ENCODE data around the gene PTPRR.

Gene PTPRR

GRCh38 chr12:70646850-70647249 lies 273.7 kb downstream of the PTPRR start:
- Histone ChIP-seq H3K9me3 (ENCODE audit: control insufficient read depth, low read length) (no peaks in the 10 kb centered on the region), H3K4me1 (ENCODE audit: control insufficient read depth, insufficient read depth, low read length, poor library complexity, severe bottlenecking) (peaks cover 16% of the 10 kb centered on the region), H3K27ac (ENCODE audit: low read depth, low read length, severe bottlenecking) (peak overlapping the region; percentile 79), H3K36me3 (ENCODE audit: control insufficient read depth, insufficient read depth, low read length) (no peaks in the 10 kb centered on the region), H3K4me3 (ENCODE audit: extremely low read depth, insufficient read depth, low read length, poor library complexity, severe bottlenecking) (no peak overlapping the region)
- WGBS, 2 experiments (ENCODE audit: insufficient coverage in 2 of 2): no CpG with 5 or more reads among the region's 1 CpG

- Histone ChIP-seq H3K4me3 (ENCODE audit: extremely low read depth, insufficient read depth, low read length, poor library complexity, severe bottlenecking) (no peak overlapping the region), H3K9me3 (ENCODE audit: control insufficient read depth, low read length) (no peaks in the 10 kb centered on the region), H3K27ac (ENCODE audit: low read depth, low read length, severe bottlenecking) (peak overlapping the region; percentile 79), H3K36me3 (ENCODE audit: control insufficient read depth, insufficient read depth, low read length) (no peaks in the 10 kb centered on the region), H3K4me1 (ENCODE audit: control insufficient read depth, insufficient read depth, low read length, poor library complexity, severe bottlenecking) (peaks cover 16% of the 10 kb centered on the region)
- 17 to 35% methylated on average over 5 to 6 of the region's 10 CpGs for WGBS, 2 experiments (ENCODE audit: insufficient coverage in 2 of 2)
Observed at GRCh38 chr12:70645494-70646317, 274.8 kb downstream of the PTPRR start.

GRCh38 chr12:70644861-70645260 lies 275.7 kb downstream of the PTPRR start:
- Histone ChIP-seq H3K27ac (ENCODE audit: low read depth, low read length, severe bottlenecking) (no peak overlapping the region), H3K9me3 (ENCODE audit: control insufficient read depth, low read length) (no peaks in the 10 kb centered on the region), H3K36me3 (ENCODE audit: control insufficient read depth, insufficient read depth, low read length) (no peaks in the 10 kb centered on the region), H3K4me1 (ENCODE audit: control insufficient read depth, insufficient read depth, low read length, poor library complexity, severe bottlenecking) (peaks cover 16% of the 10 kb centered on the region), H3K4me3 (ENCODE audit: extremely low read depth, insufficient read depth, low read length, poor library complexity, severe bottlenecking) (no peak overlapping the region)
- 90% methylated on average over 2 of the region's 2 CpGs; no CpG with 5 or more reads in 1 of the 2 experiments for WGBS, 2 experiments (ENCODE audit: insufficient coverage in 2 of 2)

GRCh38 chr12:70643939-70644338 lies 276.6 kb downstream of the PTPRR start:
- WGBS, 2 experiments (ENCODE audit: insufficient coverage in 2 of 2): 90 to 100% methylated on average over 1 of the region's 3 CpGs
- Histone ChIP-seq H3K27ac (ENCODE audit: low read depth, low read length, severe bottlenecking) (no peak overlapping the region), H3K9me3 (ENCODE audit: control insufficient read depth, low read length) (no peaks in the 10 kb centered on the region), H3K36me3 (ENCODE audit: control insufficient read depth, insufficient read depth, low read length) (no peaks in the 10 kb centered on the region), H3K4me1 (ENCODE audit: control insufficient read depth, insufficient read depth, low read length, poor library complexity, severe bottlenecking) (peaks cover 16% of the 10 kb centered on the region), H3K4me3 (ENCODE audit: extremely low read depth, insufficient read depth, low read length, poor library complexity, severe bottlenecking) (no peak overlapping the region)

- Histone ChIP-seq H3K4me1 (ENCODE audit: control insufficient read depth, insufficient read depth, low read length, poor library complexity, severe bottlenecking) (peaks cover 11% of the 10 kb centered on the region), H3K36me3 (ENCODE audit: control insufficient read depth, insufficient read depth, low read length) (no peaks in the 10 kb centered on the region), H3K27ac (ENCODE audit: low read depth, low read length, severe bottlenecking) (no peak overlapping the region), H3K9me3 (ENCODE audit: control insufficient read depth, low read length) (no peaks in the 10 kb centered on the region), H3K4me3 (ENCODE audit: extremely low read depth, insufficient read depth, low read length, poor library complexity, severe bottlenecking) (no peak overlapping the region)
- WGBS, 2 experiments (ENCODE audit: insufficient coverage in 2 of 2): 94 to 100% methylated on average over 2 of the region's 2 CpGs
Observed at GRCh38 chr12:70641691-70642090, 278.8 kb downstream of the PTPRR start.

- no peak overlapping the region for H3K4me3 ChIP-seq (ENCODE audit: extremely low read depth, insufficient read depth, low read length, poor library complexity, severe bottlenecking)
- H3K36me3 ChIP-seq (ENCODE audit: control insufficient read depth, insufficient read depth, low read length): no peaks in the 10 kb centered on the region
- WGBS, 2 experiments (ENCODE audit: insufficient coverage in 2 of 2): 86% methylated on average over 1 of the region's 1 CpG; no CpG with 5 or more reads in 1 of the 2 experiments
Observed at GRCh38 chr12:70640901-70641300, 279.6 kb downstream of the PTPRR start.

GRCh38 chr12:70639535-70639934 lies 281.0 kb downstream of the PTPRR start:
- no peaks in the 10 kb centered on the region for H3K36me3 ChIP-seq (ENCODE audit: control insufficient read depth, insufficient read depth, low read length)
- no peak overlapping the region for H3K27ac ChIP-seq (ENCODE audit: low read depth, low read length, severe bottlenecking)
- no peak overlapping the region for H3K4me3 ChIP-seq (ENCODE audit: extremely low read depth, insufficient read depth, low read length, poor library complexity, severe bottlenecking)
- H3K4me1 ChIP-seq (ENCODE audit: control insufficient read depth, insufficient read depth, low read length, poor library complexity, severe bottlenecking): no peaks in the 10 kb centered on the region
- 100% methylated on average over 1 of the region's 2 CpGs; no CpG with 5 or more reads in 1 of the 2 experiments for WGBS, 2 experiments (ENCODE audit: insufficient coverage in 2 of 2)
- no peaks in the 10 kb centered on the region for H3K9me3 ChIP-seq (ENCODE audit: control insufficient read depth, low read length)

More at GRCh38 chr12:70640901-70641300, 279.6 kb downstream of the PTPRR start:
- Histone ChIP-seq H3K9me3 (ENCODE audit: control insufficient read depth, low read length) (no peaks in the 10 kb centered on the region), H3K4me1 (ENCODE audit: control insufficient read depth, insufficient read depth, low read length, poor library complexity, severe bottlenecking) (peaks cover 6% of the 10 kb centered on the region), H3K27ac (ENCODE audit: low read depth, low read length, severe bottlenecking) (no peak overlapping the region)

GRCh38 chr12:70638639-70639360 lies 281.7 kb downstream of the PTPRR start:
- no peak overlapping the region for H3K27ac ChIP-seq (ENCODE audit: low read depth, low read length, severe bottlenecking)
- H3K36me3 ChIP-seq (ENCODE audit: control insufficient read depth, insufficient read depth, low read length): no peaks in the 10 kb centered on the region
- no peaks in the 10 kb centered on the region for H3K9me3 ChIP-seq (ENCODE audit: control insufficient read depth, low read length)
- no peak overlapping the region for H3K4me3 ChIP-seq (ENCODE audit: extremely low read depth, insufficient read depth, low read length, poor library complexity, severe bottlenecking)
- H3K4me1 ChIP-seq (ENCODE audit: control insufficient read depth, insufficient read depth, low read length, poor library complexity, severe bottlenecking): no peaks in the 10 kb centered on the region
- WGBS, 2 experiments (ENCODE audit: insufficient coverage in 2 of 2): no CpG with 5 or more reads among the region's 1 CpG

- Histone ChIP-seq H3K4me3 (ENCODE audit: extremely low read depth, insufficient read depth, low read length, poor library complexity, severe bottlenecking) (peak within 1 kb of the TSS; percentile 3), H3K9me3 (ENCODE audit: control insufficient read depth, low read length) (no peaks in the 10 kb centered on the region), H3K36me3 (ENCODE audit: control insufficient read depth, insufficient read depth, low read length) (no peaks in the 10 kb centered on the region), H3K27ac (ENCODE audit: low read depth, low read length, severe bottlenecking) (no peak within 1 kb of the TSS), H3K4me1 (ENCODE audit: control insufficient read depth, insufficient read depth, low read length, poor library complexity, severe bottlenecking) (no peaks in the 10 kb centered on the region)
- WGBS, 2 experiments (ENCODE audit: insufficient coverage in 2 of 2): 67 to 80% methylated on average over 1 of the region's 6 CpGs
Observed at GRCh38 chr12:70637303-70638085, 283.0 kb downstream of the PTPRR start, which contains the start of gene PTPRB. PTPRB (minus strand) TSS chr12:70637429; CDS start chr12:70637395, 34 bp downstream.

- 50 to 98% methylated on average over 1 to 6 of the region's 7 CpGs for WGBS, 2 experiments (ENCODE audit: insufficient coverage in 2 of 2)
- no peaks in the 10 kb centered on the region for H3K4me1 ChIP-seq (ENCODE audit: control insufficient read depth, insufficient read depth, low read length, poor library complexity, severe bottlenecking)
- no peak overlapping the region for H3K4me3 ChIP-seq (ENCODE audit: extremely low read depth, insufficient read depth, low read length, poor library complexity, severe bottlenecking)
- H3K9me3 ChIP-seq (ENCODE audit: control insufficient read depth, low read length): no peaks in the 10 kb centered on the region
- no peaks in the 10 kb centered on the region for H3K36me3 ChIP-seq (ENCODE audit: control insufficient read depth, insufficient read depth, low read length)
- no peak overlapping the region for H3K27ac ChIP-seq (ENCODE audit: low read depth, low read length, severe bottlenecking)
Observed at GRCh38 chr12:70635755-70636154, 284.8 kb downstream of the PTPRR start.

All from mesodermal cell (in vitro differentiated cells).